C4-2B (cell line): ENCODE measurements around the gene TLL2.

Experiments
- ZFX ChIP-seq: fragments of 450-650 bp; IDR thresholded peaks from 2 replicates; pipeline ENCODE4 v1.6.1; 2017
- TF ChIP-seq, protein P1 (sequence below): fragments of 450-650 bp; conservative IDR thresholded peaks from 2 replicates; pipeline ENCODE4 v1.5.1; 2017; ENCODE audit warnings: mild to moderate bottlenecking

DNA sequence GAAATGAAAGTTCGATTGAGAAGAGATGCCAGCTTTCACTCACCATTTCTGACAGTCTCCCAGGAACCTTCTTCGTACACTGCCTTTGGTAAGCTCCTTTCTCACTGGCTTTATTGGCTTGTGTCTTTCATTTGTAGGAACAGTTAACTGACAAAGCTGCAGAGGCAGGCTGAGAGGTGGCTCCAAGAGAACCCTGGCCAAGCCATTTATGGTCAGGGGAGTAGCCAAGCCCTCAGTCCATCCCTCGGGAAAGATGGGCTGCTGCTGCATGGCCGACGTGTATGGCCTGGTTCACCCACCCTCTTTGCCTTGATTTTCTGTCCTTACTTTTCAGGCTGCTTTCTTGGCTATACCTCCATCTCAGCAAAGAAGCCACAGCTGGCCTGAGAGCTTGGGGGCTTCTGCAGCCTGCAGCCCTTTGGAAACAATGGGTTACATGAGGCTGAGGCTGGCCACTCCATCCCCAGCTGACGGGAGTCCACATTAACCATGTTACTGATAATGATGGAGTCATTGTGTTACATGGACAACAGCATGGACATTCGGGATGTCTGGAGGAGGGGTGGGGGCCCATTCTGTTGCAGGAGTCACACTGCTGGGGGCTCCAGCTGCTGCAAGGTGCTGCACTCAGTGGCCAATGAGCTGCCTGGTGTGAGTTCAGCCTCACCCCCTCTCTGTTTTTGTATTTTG is 154.7 kb downstream of the TLL2 start, which contains the start of gene OPALIN:
- TF ChIP-seq, protein P1, sequence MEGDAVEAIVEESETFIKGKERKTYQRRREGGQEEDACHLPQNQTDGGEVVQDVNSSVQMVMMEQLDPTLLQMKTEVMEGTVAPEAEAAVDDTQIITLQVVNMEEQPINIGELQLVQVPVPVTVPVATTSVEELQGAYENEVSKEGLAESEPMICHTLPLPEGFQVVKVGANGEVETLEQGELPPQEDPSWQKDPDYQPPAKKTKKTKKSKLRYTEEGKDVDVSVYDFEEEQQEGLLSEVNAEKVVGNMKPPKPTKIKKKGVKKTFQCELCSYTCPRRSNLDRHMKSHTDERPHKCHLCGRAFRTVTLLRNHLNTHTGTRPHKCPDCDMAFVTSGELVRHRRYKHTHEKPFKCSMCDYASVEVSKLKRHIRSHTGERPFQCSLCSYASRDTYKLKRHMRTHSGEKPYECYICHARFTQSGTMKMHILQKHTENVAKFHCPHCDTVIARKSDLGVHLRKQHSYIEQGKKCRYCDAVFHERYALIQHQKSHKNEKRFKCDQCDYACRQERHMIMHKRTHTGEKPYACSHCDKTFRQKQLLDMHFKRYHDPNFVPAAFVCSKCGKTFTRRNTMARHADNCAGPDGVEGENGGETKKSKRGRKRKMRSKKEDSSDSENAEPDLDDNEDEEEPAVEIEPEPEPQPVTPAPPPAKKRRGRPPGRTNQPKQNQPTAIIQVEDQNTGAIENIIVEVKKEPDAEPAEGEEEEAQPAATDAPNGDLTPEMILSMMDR, result no peak
- no peak for TF ChIP-seq ZFX
